ENCODE data around the gene PHETA2. TPM values are rescaled to one million over a fixed set of nuclear protein-coding genes. Genes with fewer than 3 reads are reported as not detected.

Gene PHETA2
- total RNA-seq, 1 donor from 2014 or later, result 0.88 TPM

GRCh38 chr22:42035256-42035655, 38.8 kb upstream of the PHETA2 start:
- peaks cover 4% of the 10 kb centered on the region for H3K36me3 Mint-ChIP-seq (ENCODE audit: unreplicated experiment)
- H3K27ac Mint-ChIP-seq (ENCODE audit: unreplicated experiment), result no peak overlapping the region
- H3K4me3 Mint-ChIP-seq (ENCODE audit: unreplicated experiment), result no peak overlapping the region
- no peak for TF ChIP-seq CTCF (IDR thresholded peaks at IDR 0.05; ENCODE audit: partially characterized antibody, unreplicated experiment)
- no peaks in the 10 kb centered on the region for H3K4me1 Mint-ChIP-seq (ENCODE audit: low read depth, unreplicated experiment)
- no peak for DNase-seq
- peaks cover under 1% of the 10 kb centered on the region for H3K9me3 Mint-ChIP-seq (ENCODE audit: unreplicated experiment)
- H3K27me3 Mint-ChIP-seq (ENCODE audit: unreplicated experiment), result no peaks in the 10 kb centered on the region

DNA sequence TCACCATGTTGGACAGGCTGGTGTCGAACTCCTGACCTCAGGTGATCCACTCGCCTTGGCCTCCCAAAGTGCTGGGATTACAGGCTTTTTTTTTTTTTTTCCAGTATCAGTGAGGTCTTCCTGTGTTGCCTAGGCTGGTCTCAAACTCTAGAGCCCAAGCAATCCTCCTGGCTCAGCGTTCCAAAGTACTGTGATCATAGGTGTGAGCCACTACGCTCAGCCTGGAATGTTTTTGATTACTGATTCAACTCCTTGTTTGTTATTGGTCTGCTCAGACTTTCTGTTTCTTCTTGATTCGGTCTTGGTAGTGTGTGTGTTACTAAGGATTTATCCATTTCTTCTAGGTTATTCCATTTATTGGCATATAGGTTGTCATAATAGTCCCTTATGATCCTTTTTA, 34.8 kb upstream of the PHETA2 start:
- Mint-ChIP-seq H3K4me3 (ENCODE audit: unreplicated experiment) (no peak overlapping the region), H3K36me3 (ENCODE audit: unreplicated experiment) (peaks cover 10% of the 10 kb centered on the region), H3K27ac (ENCODE audit: unreplicated experiment) (no peak overlapping the region), H3K4me1 (ENCODE audit: low read depth, unreplicated experiment) (no peaks in the 10 kb centered on the region), H3K9me3 (ENCODE audit: unreplicated experiment) (peaks cover 2% of the 10 kb centered on the region), H3K27me3 (ENCODE audit: unreplicated experiment) (no peaks in the 10 kb centered on the region)
- DNase-seq, result no peak
- no peak for TF ChIP-seq CTCF (IDR thresholded peaks at IDR 0.05; ENCODE audit: partially characterized antibody, unreplicated experiment)

DNA sequence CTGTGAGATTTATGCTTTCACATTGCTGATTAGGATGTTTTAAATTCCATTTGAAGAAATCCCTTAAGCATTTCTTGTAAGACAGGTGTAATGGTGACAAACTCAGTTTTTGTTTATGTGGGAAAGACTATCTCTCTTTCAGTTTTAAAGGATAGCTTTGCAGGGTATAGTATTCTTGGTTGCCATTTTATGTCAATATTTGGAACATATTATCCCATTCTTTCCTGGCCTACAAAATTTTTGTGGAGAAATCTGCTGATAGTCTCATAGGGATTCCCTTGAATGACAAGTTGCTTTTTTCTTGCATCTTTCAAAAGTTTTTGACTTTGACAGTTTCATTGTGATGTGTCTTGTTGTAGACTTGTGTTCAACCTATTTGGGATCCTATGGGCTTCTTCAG, 32.3 kb upstream of the PHETA2 start:
- Mint-ChIP-seq H3K4me1 (ENCODE audit: low read depth, unreplicated experiment) (no peaks in the 10 kb centered on the region), H3K9me3 (ENCODE audit: unreplicated experiment) (peaks cover 2% of the 10 kb centered on the region), H3K36me3 (ENCODE audit: unreplicated experiment) (peaks cover 10% of the 10 kb centered on the region), H3K27me3 (ENCODE audit: unreplicated experiment) (no peaks in the 10 kb centered on the region), H3K27ac (ENCODE audit: unreplicated experiment) (no peak overlapping the region), H3K4me3 (ENCODE audit: unreplicated experiment) (no peak overlapping the region)
- no peak for DNase-seq
- TF ChIP-seq CTCF (IDR thresholded peaks at IDR 0.05; ENCODE audit: partially characterized antibody, unreplicated experiment), result no peak

DNA sequence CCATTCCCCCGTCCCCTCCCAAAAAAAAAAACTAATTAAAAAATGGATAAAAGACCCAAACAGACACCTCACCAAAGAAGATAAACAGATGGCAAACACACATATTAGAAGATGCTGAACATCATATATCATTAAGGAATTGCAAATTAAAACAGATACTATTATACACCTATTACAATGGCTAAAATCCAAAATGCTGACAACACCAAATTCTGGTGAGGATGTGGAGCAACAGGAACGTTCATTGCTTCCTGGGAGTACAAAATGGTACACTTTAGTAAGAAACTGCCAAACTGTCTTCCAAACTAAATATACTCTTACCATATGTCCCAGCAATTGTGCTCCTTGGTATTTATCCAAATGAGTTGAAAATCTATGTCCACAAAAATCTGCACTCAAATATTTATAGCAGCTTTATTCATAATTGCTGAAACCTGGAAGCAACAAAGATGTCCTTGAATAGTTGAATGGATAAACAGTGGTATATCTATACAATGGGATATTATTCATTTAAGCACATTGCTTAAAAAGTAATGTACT, 23.3 kb upstream of the PHETA2 start:
- Mint-ChIP-seq H3K36me3 (ENCODE audit: unreplicated experiment) (peaks cover 3% of the 10 kb centered on the region), H3K4me3 (ENCODE audit: unreplicated experiment) (no peak overlapping the region), H3K27ac (ENCODE audit: unreplicated experiment) (no peak overlapping the region), H3K27me3 (ENCODE audit: unreplicated experiment) (peaks cover 3% of the 10 kb centered on the region), H3K9me3 (ENCODE audit: unreplicated experiment) (no peaks in the 10 kb centered on the region), H3K4me1 (ENCODE audit: low read depth, unreplicated experiment) (no peaks in the 10 kb centered on the region)
- TF ChIP-seq CTCF (IDR thresholded peaks at IDR 0.05; ENCODE audit: partially characterized antibody, unreplicated experiment), result no peak
- no peak for DNase-seq

DNA sequence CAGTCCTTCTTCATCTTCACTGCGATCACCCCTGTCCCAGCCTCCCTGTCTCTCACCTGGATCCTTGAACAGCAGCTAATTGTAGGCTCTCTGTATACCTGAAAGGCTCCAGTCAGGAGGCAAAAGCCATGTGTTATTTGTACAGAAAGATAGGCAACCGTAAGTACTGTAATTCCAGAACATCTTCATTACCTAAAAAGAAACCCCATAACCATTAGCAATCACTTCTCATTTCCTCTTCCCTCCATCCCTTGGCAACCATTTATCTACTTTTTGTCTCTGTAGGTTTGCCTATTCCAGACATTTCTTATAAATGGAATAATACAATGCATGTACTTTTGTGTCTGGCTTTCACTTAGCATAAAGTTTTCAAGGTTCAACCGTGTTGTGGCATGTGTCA, 21.3 kb upstream of the PHETA2 start:
- no peak for DNase-seq
- H3K36me3 Mint-ChIP-seq (ENCODE audit: unreplicated experiment), result peaks cover 18% of the 10 kb centered on the region
- no peak for TF ChIP-seq CTCF (IDR thresholded peaks at IDR 0.05; ENCODE audit: partially characterized antibody, unreplicated experiment)
- no peak overlapping the region for H3K27ac Mint-ChIP-seq (ENCODE audit: unreplicated experiment)
- H3K9me3 Mint-ChIP-seq (ENCODE audit: unreplicated experiment), result peaks cover 2% of the 10 kb centered on the region
- no peak overlapping the region for H3K4me3 Mint-ChIP-seq (ENCODE audit: unreplicated experiment)
- H3K27me3 Mint-ChIP-seq (ENCODE audit: unreplicated experiment), result peaks cover 3% of the 10 kb centered on the region
- H3K4me1 Mint-ChIP-seq (ENCODE audit: low read depth, unreplicated experiment), result no peaks in the 10 kb centered on the region

Measured in glutamatergic neuron (in vitro differentiated cells).